Inflammatory macrophage treated with lipopolysaccharide for 1 hour (primary cell): ENCODE results near the gene SCARB2.

Experiments
- DNase-seq, 2 donors: peaks; one replicate each; pipeline ENCODE4 v3.0.0-alpha.2; 2020 to 2022

The SCARB2 gene

DNA sequence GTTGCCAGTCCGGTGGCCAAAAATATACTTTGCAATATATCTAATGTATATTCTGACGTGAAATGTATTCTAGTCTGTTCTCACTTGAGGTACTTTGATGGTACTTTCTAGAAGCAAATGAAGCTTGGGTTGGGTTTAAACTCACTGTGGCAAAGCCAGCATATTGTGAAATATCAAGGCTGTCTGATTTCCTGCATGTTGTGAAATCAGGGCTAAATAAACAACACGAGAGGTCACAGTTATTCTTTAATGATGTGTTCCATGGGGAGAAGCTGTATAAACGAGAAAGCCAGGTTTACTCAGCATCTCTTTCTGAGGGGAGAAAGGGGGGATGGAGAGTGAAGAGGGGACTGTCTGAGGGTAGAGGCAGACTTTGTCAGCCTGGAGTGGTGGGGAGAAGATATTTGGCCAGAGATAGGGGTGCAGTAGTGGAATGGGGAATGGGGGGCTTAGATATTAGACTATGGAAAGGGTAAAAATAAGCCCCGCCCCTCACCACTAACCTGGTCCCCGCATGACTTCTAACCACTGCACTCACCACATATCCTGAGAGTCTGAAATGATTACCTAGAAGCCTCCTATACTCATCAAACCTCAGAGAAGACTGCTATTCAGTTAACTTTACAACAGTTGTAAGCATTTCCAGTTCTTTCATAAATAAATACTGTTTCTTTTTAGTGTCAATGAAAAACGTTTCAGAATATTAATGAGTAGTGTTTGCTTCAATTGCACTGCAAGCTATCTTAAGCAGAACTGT lies 5.9 kb upstream of the SCARB2 start:
- DNase-seq = peak; percentile 70 to 75

DNA sequence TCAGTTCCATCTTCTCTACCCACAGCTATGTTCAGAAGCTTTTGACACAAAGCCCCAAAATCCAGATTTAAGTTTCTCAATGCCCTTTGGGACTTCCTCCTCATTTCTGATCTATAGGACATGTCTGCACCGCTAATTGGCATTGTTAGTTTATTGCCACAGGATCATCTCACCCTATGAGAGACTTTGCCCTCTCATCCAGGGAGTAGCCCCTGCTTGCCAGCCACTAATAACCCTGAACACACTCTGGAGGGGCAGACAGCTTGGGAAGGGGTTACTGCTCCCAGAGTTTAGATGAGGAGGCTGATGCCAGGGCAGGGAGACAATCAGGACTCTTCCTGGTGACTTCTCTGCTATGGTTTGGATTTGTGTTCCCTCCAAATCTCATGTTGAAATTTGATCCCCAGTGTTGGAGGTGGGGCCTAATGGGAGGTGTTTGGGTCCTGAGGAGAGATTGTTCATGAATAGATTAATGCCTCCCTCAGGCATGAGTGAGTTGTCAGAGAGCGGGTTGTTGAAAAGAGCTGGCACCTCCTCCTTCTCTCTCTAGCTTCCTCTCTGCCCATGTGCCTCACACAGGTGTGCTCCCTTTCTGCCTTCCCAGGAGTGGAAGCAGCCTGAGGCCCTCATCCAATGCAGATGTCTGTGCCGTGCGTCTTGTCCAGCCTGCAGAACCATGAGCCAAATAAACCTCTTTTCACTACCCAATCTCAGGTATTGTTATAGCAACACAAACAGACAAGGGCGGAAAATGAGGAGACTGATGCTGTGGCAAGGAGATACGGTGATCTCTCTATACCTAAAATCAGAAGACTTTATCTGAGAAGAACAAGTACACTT lies 3.6 kb upstream of the SCARB2 start:
- no peak for DNase-seq

DNA sequence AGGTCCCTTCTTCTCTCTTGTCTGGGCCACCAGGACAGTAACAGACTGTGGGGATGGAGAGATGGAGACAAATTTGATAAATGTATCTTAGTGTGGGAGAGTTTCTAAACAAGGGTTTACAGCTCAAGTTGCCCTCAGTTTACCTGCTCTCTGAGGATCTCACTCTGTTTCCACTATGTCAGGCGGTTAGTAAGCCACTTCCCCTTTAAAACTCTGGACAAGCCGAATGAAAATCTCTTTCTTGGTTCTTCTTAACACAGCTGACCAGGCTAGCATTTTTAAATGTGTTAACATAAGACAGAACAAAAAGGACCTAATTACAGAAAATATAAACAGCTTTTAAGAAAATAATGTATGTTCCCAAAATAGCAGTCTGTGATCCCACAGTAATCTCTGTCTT lies 2.9 kb upstream of the SCARB2 start:
- peak in 1 of 2 donors; percentile 32 for DNase-seq

DNA sequence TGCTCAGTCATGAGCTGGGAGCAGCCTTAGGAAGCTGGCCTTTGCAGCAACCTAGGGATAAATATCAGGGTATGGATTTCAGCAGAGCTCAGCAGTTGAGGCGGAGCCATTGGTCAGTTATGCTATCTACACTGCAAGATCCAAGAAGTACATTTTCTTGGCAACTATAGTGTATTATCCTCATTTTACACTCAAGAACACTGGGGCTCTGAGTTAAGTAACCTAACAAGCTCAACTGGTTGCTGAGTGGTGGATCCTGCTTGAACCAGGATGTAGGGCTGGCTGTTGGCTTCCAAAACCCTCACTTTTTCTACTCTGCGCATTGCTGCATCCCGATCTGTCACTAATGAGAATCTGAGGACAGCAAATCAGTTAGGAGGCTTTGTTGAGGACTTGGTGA lies 1.5 kb upstream of the SCARB2 start:
- no peak for DNase-seq

DNA sequence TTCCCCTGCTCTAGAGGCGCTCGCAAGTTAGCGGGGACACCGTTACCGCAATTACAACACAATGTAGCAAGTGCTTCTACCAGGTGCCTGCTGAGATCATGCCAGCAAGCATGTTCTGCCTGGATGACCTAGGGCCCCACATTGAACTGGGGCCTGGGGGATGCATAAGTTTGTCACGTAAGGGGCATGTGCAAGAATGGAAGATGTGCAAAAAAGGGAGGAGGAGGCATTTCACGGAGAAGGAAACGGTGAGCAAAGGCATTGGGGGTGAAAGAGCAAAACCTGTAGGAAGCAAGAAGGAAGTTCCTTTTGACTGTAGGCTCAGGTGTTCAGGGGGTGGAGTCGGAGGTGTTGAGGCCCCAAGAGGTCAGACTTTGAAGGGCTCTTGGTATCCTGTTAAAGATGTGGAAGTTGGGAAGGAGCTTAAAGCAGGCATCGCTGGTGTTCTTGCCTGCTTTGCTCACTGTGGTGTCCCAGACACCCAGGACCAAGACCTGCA lies 602 bp upstream of the SCARB2 start:
- no peak for DNase-seq

DNA sequence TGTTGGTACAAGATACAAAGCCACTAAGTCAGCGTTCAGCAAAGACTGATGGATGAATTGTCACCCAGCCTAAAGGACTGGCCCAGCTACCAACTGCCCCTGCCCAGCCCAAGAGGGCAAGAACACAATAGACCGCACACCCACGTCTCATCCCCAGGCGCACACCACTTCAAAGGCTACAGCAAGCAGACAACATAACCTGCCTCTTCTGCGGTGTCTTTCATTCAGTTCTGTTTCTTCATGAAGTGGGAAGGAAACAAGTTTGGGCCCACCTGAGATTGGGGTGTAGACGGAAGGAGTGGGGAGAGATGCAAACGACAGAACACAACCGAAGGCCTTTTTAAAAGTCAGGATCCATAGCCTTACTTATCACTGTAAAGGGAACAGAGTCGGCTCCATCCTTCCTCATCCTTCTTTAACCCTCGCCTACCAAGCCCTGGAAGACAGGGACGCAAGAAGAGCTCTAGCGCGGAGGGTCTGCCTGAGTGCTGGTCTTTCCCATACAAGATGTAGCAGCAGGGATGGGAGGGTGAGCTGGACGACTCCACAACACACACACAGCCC lies 691 bp downstream of the SCARB2 start:
- peak in 1 of 2 donors; percentile 17 for DNase-seq

DNA sequence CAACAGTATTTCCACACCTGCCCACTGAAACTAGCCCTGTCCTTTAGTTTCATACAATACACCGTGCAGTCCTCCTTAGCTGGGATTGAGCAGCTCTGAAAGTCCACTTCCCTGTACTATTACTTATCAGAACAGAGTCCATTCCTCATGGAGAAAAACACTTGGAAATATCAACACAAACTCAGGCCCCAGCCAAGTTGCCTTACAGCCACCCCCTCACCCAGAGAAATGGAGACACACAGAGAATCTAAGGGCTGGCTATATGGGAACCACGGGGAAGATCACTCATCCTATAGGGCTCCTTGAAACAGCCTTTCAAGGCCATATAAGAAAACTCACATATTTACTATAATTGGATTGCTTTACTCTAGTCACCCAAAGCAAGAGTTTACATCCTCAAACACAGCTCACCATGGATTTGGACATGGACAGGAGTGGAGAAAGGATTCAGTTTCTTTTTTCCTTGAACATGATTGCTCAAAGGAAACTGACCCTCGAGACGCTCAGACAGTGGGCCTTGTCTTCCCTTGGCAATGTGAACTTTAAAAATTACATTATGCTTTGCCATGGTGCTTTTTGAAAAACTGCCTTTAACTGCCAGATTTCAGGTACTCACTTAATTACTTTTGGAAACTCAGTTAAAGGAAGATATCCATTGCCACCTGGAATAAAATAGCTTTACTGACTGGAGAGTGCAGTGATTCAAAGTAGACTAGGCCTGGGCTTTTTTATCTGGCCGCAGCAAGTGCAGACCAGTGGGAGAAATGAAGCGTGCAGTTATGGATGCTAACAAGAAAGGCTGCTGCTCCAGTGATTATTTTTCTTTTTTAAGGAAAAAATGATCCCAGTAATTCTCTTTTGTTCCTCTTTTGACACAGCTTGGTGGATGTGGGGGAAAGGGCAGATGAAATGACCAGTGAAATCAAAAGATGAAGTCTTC lies 1.6 kb downstream of the SCARB2 start:
- no peak for DNase-seq

DNA sequence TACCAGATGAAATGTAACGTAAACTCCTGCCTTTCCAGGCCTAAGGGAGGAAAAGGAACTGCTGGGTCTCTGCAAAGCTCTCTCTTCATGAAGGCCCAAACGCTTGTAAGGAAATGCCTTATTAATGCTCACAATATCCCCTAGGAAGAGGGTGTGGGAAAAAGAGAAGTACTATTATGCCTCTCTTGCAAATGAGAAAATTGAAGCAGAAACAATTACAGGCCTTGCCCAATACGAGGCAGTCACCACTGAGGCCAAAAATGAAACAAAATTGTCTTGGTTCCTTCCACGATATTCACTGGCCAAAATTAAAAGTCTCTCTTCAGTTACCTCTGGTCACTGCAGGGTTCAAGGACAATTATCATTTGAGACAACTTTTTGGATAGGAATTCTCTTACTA lies 3.2 kb downstream of the SCARB2 start:
- peak; percentile 68 to 80 for DNase-seq

DNA sequence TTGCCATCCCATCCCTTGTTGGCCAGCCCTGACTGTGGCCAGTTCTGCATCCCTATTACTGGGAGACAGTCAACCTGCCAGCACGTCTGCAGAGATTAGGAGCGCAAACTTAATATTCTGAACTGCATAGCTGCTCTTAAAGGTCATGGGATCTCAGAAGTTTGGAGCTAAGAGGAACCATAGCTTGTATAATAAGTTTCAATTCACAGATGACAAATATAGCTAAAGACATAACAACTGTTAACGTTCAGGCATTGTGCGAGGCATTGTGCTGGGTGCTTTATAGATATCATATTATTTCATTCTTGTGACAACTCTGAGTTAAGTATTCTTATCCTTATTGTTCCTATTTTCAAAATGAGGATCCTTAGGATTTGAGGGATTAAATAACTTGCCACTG lies 3.7 kb downstream of the SCARB2 start:
- DNase-seq = no peak

DNA sequence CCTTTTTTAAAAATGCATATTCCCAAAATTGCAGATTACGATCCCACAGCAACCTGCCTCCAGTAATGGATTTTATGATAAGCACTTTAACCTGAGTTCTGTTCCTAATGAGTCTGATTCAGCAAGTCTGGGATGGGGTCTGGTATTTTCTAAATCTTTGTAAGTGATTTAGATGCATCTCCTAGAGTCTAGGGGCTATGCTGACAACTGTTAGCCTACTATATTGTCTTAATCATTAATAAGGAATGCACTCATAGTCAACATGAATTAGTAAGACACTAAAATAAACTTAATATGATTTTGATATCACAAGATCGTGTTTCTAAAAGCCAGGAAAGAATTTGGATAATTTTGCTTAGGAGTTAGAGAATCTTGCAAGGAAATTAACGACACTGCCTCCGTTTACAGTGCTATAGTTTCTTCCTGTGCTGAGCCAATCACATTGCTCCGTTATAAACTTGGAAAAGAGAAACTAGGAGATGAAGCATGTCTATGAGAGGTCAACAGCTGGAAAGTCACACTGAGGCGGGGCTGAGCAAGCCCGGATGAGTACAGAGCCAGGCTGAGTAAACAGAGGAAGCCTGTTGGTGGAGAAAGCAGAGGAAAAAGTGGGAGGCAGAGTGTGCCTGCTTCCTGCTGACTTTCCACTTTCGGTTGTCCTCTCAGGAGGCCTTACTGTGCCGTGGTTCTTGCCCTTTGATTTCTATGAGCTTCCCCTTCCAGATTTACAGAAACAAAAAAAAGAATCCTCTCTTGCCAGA lies 5.4 kb downstream of the SCARB2 start:
- DNase-seq = peak; percentile 92 to 96

DNA sequence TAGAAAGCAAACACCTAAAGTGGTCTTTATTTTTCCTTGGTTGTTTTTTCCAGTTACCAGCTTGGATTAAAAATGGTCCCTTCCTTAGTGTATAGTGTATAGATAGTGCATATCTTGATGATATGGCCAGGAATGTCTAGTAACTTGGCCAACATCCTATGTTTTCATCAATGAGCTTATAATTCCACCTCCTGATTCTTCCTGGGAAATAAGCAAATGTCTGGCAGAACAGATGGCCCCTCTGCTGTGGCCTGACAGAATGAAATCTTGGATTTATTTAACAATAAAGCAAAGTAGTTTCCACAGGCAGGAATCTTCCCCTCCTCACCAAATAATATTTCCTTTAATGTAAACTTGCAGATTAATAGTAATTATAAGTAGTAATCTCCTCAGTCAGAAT lies 6.1 kb downstream of the SCARB2 start:
- DNase-seq = no peak

DNA sequence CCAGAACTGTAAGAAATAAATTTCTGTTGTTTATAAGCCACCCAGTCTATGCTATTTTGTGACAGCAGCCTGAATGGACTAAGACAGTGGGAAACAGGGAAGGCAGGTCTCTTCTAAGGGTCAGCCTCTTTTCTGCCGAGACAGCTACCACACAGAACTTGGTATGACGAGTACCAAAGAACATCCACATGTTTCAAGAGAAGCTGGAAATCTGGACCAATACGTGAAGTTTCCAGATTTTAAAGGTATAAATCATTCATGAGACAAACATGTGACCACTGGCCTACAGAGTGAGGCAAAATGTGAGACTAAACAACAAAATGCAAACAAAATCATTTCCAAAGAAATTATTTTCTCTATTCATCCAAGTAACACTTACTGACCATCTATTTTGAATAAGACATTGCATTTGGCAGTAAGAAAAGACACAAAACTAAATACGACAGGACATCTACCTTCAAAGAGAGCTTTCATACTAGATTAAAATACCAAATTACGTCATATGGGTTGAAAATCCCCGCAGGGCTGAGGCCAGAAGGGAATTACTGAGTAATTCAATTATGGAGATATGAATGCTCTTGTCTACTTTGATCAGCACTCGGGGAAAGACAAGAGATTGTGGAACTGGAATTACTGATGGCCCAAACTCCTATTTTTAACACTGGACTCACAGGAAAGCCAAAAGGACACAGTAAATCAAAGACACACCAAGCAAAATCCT lies 7.2 kb downstream of the SCARB2 start:
- DNase-seq = no peak

DNA sequence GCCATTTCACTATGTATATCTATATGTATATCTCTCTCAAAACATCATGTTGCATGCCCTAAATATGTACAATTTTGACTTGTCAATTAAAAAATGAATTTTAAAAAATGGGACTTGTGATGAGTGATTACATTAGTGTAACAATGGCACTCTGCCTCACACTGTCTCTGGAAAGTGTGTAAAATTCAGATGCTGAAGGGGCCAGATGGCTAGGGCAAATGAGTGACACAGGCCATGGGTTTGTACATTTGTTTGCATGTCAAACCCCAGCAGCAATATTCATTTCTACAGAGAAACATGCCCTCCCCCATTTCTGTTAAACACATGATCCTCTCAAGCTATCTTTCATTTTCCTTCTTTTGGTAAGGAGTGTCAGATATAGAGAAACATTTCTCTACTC lies 8.1 kb downstream of the SCARB2 start:
- no peak for DNase-seq

DNA sequence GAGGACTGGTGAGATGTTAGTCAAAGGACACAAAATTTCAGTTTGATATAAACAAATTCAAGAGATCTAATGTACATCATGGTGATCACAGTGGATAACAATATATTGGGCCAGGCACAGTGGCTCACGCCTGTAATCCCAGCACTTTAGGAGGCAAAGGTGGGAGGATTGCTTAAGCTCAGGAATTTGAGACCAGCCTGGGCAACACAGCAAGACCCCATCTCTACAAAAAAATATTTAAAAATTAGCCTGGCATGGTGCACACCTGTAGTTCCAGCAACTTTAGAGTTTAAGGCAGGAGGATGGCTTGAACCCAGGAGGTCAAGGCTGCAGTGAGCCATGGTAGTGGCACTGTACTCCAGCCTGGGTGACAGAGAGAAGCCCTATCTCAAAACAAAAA lies 8.7 kb downstream of the SCARB2 start:
- DNase-seq = no peak

DNA sequence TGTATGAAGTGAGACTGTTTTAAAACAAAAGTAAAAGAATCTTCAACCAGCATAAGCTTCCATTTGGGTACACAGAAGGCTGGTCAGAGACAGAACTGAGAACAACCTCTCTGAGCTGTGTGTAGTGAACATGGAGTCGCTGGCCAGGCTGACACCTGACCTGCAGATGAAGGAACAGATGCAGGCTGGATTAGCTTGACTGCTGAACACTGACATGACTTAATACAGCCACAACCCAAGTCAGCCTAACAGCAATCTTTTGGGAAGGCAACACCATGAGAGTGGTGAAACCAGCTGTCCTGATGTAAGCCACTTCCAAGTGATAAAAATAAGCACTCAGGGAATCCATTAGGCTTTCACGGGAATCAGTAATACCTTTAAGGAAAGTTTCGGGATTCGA lies 10.1 kb downstream of the SCARB2 start:
- no peak for DNase-seq

DNA sequence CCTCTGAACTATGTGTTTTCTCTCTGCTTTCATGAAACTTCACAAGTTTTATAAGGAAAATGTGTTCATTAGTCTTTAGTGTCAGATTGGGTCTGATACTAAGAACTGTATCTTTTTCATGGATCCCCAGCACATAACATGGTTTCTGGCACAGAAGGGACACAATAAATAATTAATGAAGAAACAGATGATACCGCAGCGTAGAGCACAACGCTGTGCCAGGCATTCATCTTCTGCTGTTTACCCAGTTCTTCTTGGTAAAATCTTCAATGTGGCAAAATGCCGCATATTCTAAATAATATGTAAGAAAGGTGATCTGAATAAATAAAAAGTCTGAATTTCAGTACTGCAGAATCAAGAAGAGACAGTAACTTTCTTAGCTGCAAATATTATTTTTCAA lies 12.3 kb downstream of the SCARB2 start:
- DNase-seq = no peak

DNA sequence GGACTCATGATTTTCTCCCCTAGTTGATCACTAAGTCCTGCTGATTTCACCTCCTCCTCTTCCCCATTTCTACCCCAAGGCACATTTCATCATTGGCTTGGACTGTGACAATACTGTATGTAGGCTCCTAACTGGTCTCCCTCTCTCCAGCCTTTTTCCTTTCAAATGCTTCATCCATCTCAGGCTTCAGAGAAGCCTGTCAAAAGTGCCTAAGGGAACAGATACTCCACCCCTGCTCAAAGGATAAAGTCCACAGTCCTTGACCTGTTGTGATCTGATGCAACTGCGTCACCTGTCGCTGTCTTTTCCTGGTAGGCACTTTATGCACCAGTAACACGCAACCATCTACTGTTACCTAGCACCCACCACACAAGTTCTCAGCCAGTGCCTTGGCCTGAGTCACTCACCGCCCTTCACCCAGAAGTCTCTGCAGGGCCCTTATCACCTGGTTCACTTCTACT lies 12.8 kb downstream of the SCARB2 start:
- DNase-seq = peak; percentile 68 to 83

DNA sequence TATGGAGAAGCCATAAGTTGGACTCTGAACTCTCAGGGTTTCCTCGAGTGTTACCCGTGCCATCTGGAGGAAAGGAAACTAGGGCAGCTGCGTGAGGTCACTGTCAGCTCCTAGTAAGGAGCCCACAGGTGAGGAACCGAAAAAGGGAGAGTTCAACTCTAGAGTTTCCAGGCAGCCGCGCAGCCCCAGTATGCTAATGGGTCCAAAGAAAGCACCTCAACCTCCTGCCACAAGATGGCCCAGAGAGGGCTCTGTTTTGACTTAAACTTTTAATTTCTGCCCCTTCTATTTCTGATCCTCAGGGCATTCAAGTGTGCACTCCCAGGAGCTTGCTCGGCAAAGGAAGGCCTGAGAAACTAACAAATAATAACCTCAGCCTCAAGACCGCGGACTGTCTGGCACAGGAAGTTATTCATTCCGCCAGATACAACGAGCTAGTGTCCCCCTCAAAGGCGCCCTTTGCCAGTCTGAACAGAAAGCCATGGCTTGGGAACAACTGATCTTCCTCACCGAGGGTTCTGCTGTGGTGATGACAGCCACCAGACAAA lies 13.9 kb downstream of the SCARB2 start:
- peak in 1 of 2 donors; percentile 28 for DNase-seq

DNA sequence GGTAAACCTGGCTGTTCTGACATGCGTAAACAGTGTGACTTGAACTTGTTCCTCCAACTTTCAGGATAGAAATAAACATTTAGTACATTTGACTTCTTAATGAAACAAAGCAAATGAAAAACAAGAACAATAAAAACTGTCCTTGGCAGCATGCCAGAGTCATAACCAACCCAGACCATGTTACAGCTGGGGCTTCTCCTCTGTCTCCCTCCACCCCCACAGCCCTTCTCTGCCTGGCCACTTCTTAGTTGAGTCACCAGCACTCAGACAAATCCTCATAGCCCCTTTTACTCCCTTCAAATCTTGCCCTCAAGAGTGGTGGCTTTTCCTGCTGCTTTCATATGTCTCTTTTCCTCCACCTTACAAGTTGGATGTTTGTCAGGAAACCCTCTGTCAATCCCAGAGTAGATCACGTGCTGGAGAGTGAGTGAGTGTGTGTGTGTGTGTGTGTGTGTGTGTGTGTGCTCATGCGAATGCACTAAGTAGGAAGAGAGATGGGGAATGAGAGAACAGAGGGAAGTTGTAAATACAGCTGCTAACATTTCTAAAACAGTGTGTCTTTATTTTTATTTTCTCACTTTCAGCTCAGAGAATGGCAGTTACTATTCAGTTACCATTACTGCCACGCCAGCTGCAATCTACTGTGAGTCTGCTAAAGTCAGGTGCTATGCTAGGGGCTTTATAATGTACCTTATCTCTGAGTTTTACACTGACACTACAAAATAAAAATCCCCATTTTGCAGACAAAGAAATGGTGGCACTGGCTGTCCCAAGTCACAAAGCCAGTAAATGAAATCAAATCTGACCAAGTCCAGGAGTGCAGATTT lies 15.0 kb downstream of the SCARB2 start:
- peak; percentile 78 to 79 for DNase-seq

DNA sequence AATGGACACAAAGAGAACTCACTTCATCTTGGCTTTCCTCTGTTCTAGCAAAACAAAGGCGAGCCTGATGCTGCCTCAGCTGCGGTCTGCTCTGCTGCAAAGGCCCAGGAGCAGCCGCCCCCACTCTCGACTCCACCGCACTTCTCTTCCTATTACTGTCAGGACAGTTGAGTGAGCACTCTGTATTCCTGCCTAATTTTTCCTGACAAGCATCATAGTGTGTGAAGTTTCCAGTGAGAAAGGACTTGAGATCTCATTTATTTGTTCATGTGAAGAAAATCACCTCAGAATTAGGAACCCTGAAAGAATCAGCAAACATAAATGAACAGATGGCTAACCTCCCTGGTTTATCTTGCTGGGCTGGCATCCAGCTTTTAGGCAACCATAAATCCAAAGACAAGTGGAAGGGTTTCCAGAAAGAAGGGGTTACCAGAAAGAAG lies 15.6 kb downstream of the SCARB2 start:
- DNase-seq = peak; percentile 63 to 78
